ENCODE data around the gene PDE6B. TPM values are rescaled to one million over a fixed set of nuclear protein-coding genes. Genes with fewer than 3 reads are reported as not detected.

Gene PDE6B
- total and polyA plus RNA-seq, 2 donors, result 7.7 to 22.5 TPM

DNA sequence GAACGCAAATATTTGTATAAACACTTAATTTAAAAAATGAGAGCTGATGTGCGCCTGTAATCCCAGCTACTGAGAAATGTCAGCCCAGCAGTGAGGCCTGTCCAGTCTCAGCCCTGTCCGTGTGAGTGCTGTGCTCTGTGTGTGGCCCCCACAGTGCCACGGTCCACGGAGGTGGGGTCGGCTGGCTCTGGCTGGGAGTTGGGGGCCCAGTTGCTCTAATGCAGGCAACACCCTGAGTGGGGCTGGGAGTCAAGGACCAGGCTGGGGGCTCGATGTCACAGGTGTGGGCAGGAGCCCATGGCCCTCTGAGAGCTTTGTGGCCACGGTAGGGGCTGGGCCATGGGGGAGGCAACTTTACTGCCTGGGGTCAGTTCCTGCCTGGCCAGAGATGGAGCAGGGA lies 93.1 kb downstream of the PDE6B start:
- DNase-seq (ENCODE audit: low read depth in 6 of 9, low spot score in 9 of 9), result no peak
- peaks cover 2 to 41% of the 10 kb centered on the region in 2 donors for H3K36me3 ChIP-seq (ENCODE audit: control insufficient read depth in 2 of 2, insufficient read depth in 2 of 2, low read length in 1 of 2)

More for the DNA sequence above, 93.1 kb downstream of the PDE6B start:
- WGBS, result 97% methylated on average over 8 of the region's 8 CpGs
- Histone ChIP-seq H3K27ac (ENCODE audit: low read depth in 1 of 2, low read length in 1 of 2) (no peak overlapping the region), H3K4me3 (ENCODE audit: low read length in 2 of 2) (no peak overlapping the region), H3K9me3 (ENCODE audit: control insufficient read depth in 2 of 2, insufficient read depth in 1 of 2, low read length in 1 of 2) (peaks cover 2 to 10% of the 10 kb centered on the region in 2 donors), H3K4me1 (ENCODE audit: control insufficient read depth in 2 of 2, insufficient read depth in 2 of 2, low read length in 2 of 2) (no peaks in the 10 kb centered on the region), H3K27me3 (ENCODE audit: control insufficient read depth in 2 of 2, insufficient read depth in 1 of 2, low read length in 1 of 2) (no peaks in the 10 kb centered on the region)

Other genes starting within 250 kb of the PDE6B start
- gene ZNF721, start 126.4 kb upstream of the PDE6B start, total RNA-seq, result 25.6 TPM
- 19.3 TPM for gene ZNF721, start 126.4 kb upstream of the PDE6B start, polyA plus RNA-seq
- 24.8 TPM for gene PIGG, start 126.4 kb upstream of the PDE6B start, total RNA-seq
- gene PIGG, start 126.4 kb upstream of the PDE6B start, polyA plus RNA-seq, result 89.2 TPM
- gene TMEM271, start 49.3 kb upstream of the PDE6B start, total RNA-seq, result 0.05 TPM
- gene TMEM271, start 49.3 kb upstream of the PDE6B start, polyA plus RNA-seq, result 0.02 TPM
- 602 TPM for gene ATP5ME, start 48.7 kb downstream of the PDE6B start, total RNA-seq
- 492 TPM for gene ATP5ME, start 48.7 kb downstream of the PDE6B start, polyA plus RNA-seq
- 34.1 TPM for gene MYL5, start 49.0 kb downstream of the PDE6B start, total RNA-seq
- gene MYL5, start 49.0 kb downstream of the PDE6B start, polyA plus RNA-seq, result 32.9 TPM
- 1.2 TPM for gene SLC49A3, start 63.6 kb downstream of the PDE6B start, total RNA-seq
- gene SLC49A3, start 63.6 kb downstream of the PDE6B start, polyA plus RNA-seq, result 4.8 TPM
- gene PCGF3, start 80.3 kb downstream of the PDE6B start, total RNA-seq, result 30.6 TPM
- gene PCGF3, start 80.3 kb downstream of the PDE6B start, polyA plus RNA-seq, result 93.4 TPM
- 3.5 TPM for gene CPLX1, start 200.6 kb downstream of the PDE6B start, total RNA-seq
- gene CPLX1, start 200.6 kb downstream of the PDE6B start, polyA plus RNA-seq, result 7.9 TPM

All from thymus (tissue), 11 donors.